HepG2 (cell line): ENCODE measurements around the gene GADD45G. TPM values are rescaled to one million over a fixed set of nuclear protein-coding genes. Genes with fewer than 3 reads are reported as not detected.

Experiments used
- ATAC-seq: fragments of 200-7000 bp; cut with Tn5 transposase; 3 replicates; pipeline ENCODE4 v1.9.1; 2020; ENCODE audit warnings: mild to moderate bottlenecking, moderate library complexity
- BruUV-seq: library from RNA; stranded (reverse); fragments of 400-500 nt; replicated peaks from 2 replicates; lab custom pipeline; 2021; lab: Mats Ljungman, UMichigan
- CTCF ChIA-PET: fragments of 300-600 bp; formaldehyde crosslinking; extraction: SDS; loops from one replicate; lab custom pipeline; 2021; ENCODE audit warnings: low total read pairs, inconsistent platforms, low intra/inter-chr PET ratio; lab: Yijun Ruan, JAX
- POLR2A ChIA-PET: fragments of 350-600 bp; sonication (Branson Sonifier 250); formaldehyde crosslinking; loops from one replicate; lab custom pipeline; 2020; ENCODE audit warnings: antibody characterized with exemption, inconsistent platforms; lab: Yijun Ruan, JAX
- DNase-seq: peaks from one replicate; pipeline ENCODE4 v3.0.0-alpha.2; 2015; ENCODE audit warnings: low spot score
- FAIRE-seq: peaks from 3 replicates; lab custom pipeline; 2011; peaks lifted over from hg19 to GRCh38; lab: Jason Lieb, UNC
- H2AFZ ChIP-seq: one replicate; pipeline ENCODE4 v1.6.1; 2011; ENCODE audit warnings: low read length, inconsistent platforms
- H3K27ac ChIP-seq: fragments of 300-600 bp; 3 replicates; pipeline ENCODE4 v1.8.0; 2011; ENCODE audit warnings: mixed run types, mild to moderate bottlenecking, mixed read lengths, low read length, inconsistent platforms; ENCODE audit not compliant: insufficient read depth; ENCODE audit errors: extremely low read length
- H3K27me3 ChIP-seq, 2 experiments: fragments of 200-600 bp in 1 of 2; 2 replicates in 1 of 2; 3 replicates in 1 of 2; pipeline versions ENCODE4 v1.6.0 to v1.8.0; 2011; ENCODE audit warnings: low read length in 2 of 2, mild to moderate bottlenecking in 2 of 2, moderate library complexity in 2 of 2, inconsistent platforms in 1 of 2; ENCODE audit not compliant: insufficient read depth in 2 of 2, control insufficient read depth in 1 of 2
- H3K36me3 ChIP-seq, 2 experiments: fragments of 200-600 bp in 1 of 2; replicated peaks in 1 of 2; 2 replicates in 1 of 2; 3 replicates in 1 of 2; pipeline versions ENCODE4 v1.5.1 to v1.8.0; 2011; ENCODE audit warnings: low read length in 2 of 2, inconsistent platforms in 1 of 2; ENCODE audit not compliant: insufficient read depth in 2 of 2, control insufficient read depth in 1 of 2
- H3K4me1 ChIP-seq: 2 replicates; pipeline ENCODE4 v1.5.1; 2012; ENCODE audit warnings: low read length, inconsistent platforms; ENCODE audit not compliant: insufficient read depth
- H3K4me2 ChIP-seq: 2 replicates; pipeline ENCODE4 v1.6.0; 2011; ENCODE audit warnings: low read depth, low read length, inconsistent platforms
- H3K4me3 ChIP-seq, 3 experiments: fragments of 200-600 bp in 1 of 3; sonication (generic), shearing (Covaris generic) in 1 of 3; replicated peaks in 1 of 3; 2 replicates each; pipeline ENCODE4 v1.5.1; 2011 to 2016; ENCODE audit warnings: low read length in 3 of 3, inconsistent platforms in 2 of 3, low read depth in 2 of 3, mild to moderate bottlenecking in 2 of 3, control low read depth in 1 of 3, mixed read lengths in 1 of 3; ENCODE audit not compliant: insufficient read depth in 1 of 3
- H3K79me2 ChIP-seq: one replicate; pipeline ENCODE4 v1.6.1; 2011; ENCODE audit warnings: low read length, inconsistent platforms; ENCODE audit not compliant: insufficient read depth
- H3K9ac ChIP-seq: 2 replicates; pipeline ENCODE4 v1.6.0; 2011; ENCODE audit warnings: mild to moderate bottlenecking, low read depth, low read length, inconsistent platforms; ENCODE audit not compliant: insufficient read depth
- H3K9me3 ChIP-seq: 2 replicates; pipeline ENCODE4 v1.5.1; 2012; ENCODE audit warnings: mild to moderate bottlenecking, low read length
- H4K20me1 ChIP-seq: 2 replicates; pipeline ENCODE4 v1.6.0; 2011; ENCODE audit warnings: inconsistent platforms, mild to moderate bottlenecking, low read length, moderate library complexity; ENCODE audit not compliant: insufficient read depth
- CBX2 ChIP-seq, 2 experiments: fragments of 200-600 bp in 1 of 2; sonication (generic); formaldehyde crosslinking in 1 of 2; IDR thresholded peaks; 2 replicates each; pipeline versions ENCODE4 v1.7.0 to v1.8.1; 2018 to 2022; ENCODE audit warnings: low read depth in 2 of 2, low read length in 1 of 2, mild to moderate bottlenecking in 1 of 2, missing genetic modification reagents in 1 of 2
- DMAP1 ChIP-seq: IDR thresholded peaks from 2 replicates; pipeline ENCODE4 v1.6.1; 2016
- KLF16 ChIP-seq, 2 experiments: sonication (generic) in 1 of 2; formaldehyde crosslinking in 1 of 2; IDR thresholded peaks; 2 replicates each; pipeline versions ENCODE4 v1.6.1 to v1.8.0; 2016 to 2023; ENCODE audit warnings: missing genetic modification reagents in 2 of 2, missing compliant biosample characterization in 1 of 2
- NFKB2 ChIP-seq: sonication (generic); formaldehyde crosslinking; IDR thresholded peaks from 2 replicates; pipeline ENCODE4 v1.4.0; 2020; ENCODE audit warnings: missing genetic modification reagents, borderline replicate concordance
- ZNF34 ChIP-seq: sonication (generic); formaldehyde crosslinking; IDR thresholded peaks from 2 replicates; pipeline ENCODE4 v1.4.0; 2020; ENCODE audit warnings: mild to moderate bottlenecking, missing genetic modification reagents, borderline replicate concordance
- ZNF670 ChIP-seq: sonication (generic); formaldehyde crosslinking; IDR thresholded peaks from 2 replicates; pipeline ENCODE4 v1.8.0; 2022; ENCODE audit warnings: mild to moderate bottlenecking, missing genetic modification reagents, borderline replicate concordance
- ZNF678 ChIP-seq: sonication (generic); formaldehyde crosslinking; IDR thresholded peaks from 2 replicates; pipeline ENCODE4 v1.4.0; 2020; ENCODE audit warnings: mild to moderate bottlenecking, missing genetic modification reagents
- WGBS: methylation state at CpG from one replicate; pipeline ENCODE4 v1.1.6; 2017; ENCODE audit warnings: low lambda C conversion rate; 5-methylcytosine and 5-hydroxymethylcytosine counted together
- in situ Hi-C: cut with HindIII; loops from 2 replicates; pipeline ENCODE4 v1.10.0; 2017; ENCODE audit warnings: low pct_unique_long_range_greater_than_20kb; ENCODE audit not compliant: extremely low pct_ligation_motif_present
- intact Hi-C: fragments of 100-400 bp; cut with micrococcal nuclease; formaldehyde crosslinking; loops from one replicate; pipeline ENCODE4 v1.10.0; 2022; ENCODE audit not compliant: unreplicated experiment
- polyA plus RNA-seq, 8 experiments: library from polyadenylated mRNA; depleted of rRNA in 3 of 8; stranded (reverse) in 7 of 8; unstranded in 1 of 8; fragments of >200 nt; fragmentation: Illumina TruSeq in 4 of 8; extraction: Trizol in 4 of 8; gene quantifications; 2 replicates each; pipeline versions ENCODE4 v1.2.1 to v1.2.3, GENCODE V29; 2011 to 2016; ENCODE audit warnings: low read depth in 4 of 8, missing spikeins in 1 of 8, mixed read lengths in 1 of 8; ENCODE audit not compliant: insufficient read depth in 1 of 8
- total RNA-seq, 5 experiments: library from RNA; depleted of rRNA; stranded (reverse); fragments of >200 nt; fragmentation: Illumina TruSeq; extraction: Trizol; gene quantifications; 2 replicates each; pipeline ENCODE4 v1.2.3, GENCODE V29; 2016; ENCODE audit warnings: low read depth in 1 of 5
- TF ChIP-seq, protein P1 (sequence below): sonication (generic); formaldehyde crosslinking; conservative IDR thresholded peaks from 2 replicates; pipeline ENCODE4 v1.4.0; 2020; ENCODE audit warnings: missing genetic modification reagents
- TF ChIP-seq, protein P2 (sequence below): IDR thresholded peaks from 2 replicates; pipeline ENCODE4 v1.6.1; 2012; ENCODE audit warnings: inconsistent platforms
- TF ChIP-seq, protein P3 (sequence below): sonication (generic); formaldehyde crosslinking; IDR thresholded peaks from 2 replicates; pipeline ENCODE4 v1.5.0; 2020; ENCODE audit warnings: mild to moderate bottlenecking, missing genetic modification reagents
- TF ChIP-seq, protein P4 (sequence below): sonication (generic); formaldehyde crosslinking; IDR thresholded peaks from 2 replicates; pipeline ENCODE4 v1.8.1; 2023; ENCODE audit warnings: mild to moderate bottlenecking, moderate library complexity, missing genetic modification reagents
- TF ChIP-seq, protein P5 (sequence below): IDR thresholded peaks from 2 replicates; pipeline ENCODE4 v1.6.1; 2016; ENCODE audit warnings: missing compliant biosample characterization, missing genetic modification reagents, borderline replicate concordance

The GADD45G gene
- total and polyA plus RNA-seq, 2 of the 13 experiments (the other 11 are each of a cell fraction or from before 2014, with no cell fraction given), result not detected

DNA sequence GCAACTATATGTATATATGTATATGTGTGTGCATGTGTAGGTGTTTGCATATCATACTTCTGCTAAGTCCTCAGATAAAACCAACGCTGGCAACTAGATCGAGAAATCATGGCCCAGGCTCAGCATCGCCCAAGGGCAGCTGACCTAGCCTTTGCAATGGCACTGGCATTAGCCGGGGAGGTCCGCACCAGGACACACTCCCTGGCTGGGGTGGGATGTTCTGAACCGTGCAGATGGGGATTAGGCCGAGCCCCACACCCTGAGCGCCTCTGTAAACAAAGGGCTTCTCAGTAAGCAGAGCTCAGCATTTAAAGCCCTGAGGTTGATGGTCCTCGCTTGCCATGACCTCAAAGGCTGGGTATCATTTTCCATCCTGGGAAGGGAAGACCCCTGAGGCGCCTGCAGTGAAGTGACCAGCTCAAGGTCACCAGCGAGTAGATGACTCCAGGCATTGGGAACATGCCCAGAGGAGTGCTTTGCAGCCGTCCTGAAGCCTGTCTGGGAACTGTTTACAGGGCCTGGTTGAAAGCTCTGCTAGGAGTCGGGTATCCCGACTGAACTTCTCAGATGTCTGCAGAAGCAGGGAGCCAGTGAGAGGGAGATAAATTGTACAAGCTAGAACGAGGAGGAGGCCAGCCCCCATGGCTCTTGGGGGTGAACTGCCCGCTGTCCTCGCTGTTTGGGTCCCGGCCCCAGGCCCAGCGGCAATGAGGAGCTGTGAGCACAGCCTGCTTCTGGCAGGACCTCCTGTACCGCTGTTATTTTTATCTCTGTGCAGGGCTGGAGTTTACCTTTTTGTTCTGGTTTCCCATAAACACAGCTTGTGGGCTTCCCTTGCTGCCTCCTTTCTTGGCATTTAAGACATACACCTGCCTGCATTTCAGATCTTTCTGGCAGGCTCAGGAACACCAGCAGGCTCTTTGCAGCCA, 18.4 kb downstream of the GADD45G start (continued):
- TF ChIP-seq, protein P1, sequence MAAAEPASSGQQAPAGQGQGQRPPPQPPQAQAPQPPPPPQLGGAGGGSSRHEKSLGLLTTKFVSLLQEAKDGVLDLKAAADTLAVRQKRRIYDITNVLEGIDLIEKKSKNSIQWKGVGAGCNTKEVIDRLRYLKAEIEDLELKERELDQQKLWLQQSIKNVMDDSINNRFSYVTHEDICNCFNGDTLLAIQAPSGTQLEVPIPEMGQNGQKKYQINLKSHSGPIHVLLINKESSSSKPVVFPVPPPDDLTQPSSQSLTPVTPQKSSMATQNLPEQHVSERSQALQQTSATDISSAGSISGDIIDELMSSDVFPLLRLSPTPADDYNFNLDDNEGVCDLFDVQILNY (CRISPR knock-in tag), result no peak
- TF ChIP-seq, all 625 proteins: peak for 0

DNA sequence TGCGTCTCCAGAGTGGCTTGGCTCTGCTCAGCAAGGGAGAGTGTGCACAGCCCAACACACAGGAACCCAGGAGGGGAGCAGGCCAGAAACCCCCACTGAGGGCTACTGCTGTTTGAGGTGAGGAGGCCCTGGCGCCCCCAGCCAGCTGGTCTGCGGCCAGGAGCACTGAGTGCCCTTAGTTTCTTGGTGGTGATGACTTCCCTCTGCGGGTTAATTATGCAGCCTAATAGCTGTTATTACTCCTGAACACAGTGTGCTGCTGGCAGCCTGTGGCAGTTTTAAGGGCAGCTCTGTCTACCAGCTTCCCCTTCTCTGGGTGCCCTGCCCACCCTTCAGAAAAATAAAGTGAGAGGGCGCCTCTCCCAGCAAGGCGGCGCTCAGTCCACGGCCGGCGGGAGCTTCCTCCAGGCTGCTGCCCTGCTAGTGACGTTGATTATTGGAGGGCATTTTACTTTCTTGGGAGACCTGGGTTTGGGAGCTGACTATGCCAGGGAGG, 19.2 kb downstream of the GADD45G start:
- no peaks in the 10 kb centered on the region for H3K79me2 ChIP-seq
- H3K9ac ChIP-seq, result no peak overlapping the region
- no peak for FAIRE-seq
- in situ Hi-C loops, result no loop called here
- CTCF ChIA-PET, result no interaction called here
- no peak for DNase-seq
- H4K20me1 ChIP-seq, result no peaks in the 10 kb centered on the region
- H3K27me3 ChIP-seq, result peaks cover 2 to 42% of the 10 kb centered on the region in 2 experiments; a peak in 3 of 5 replicates
- peaks cover 22% of the 10 kb centered on the region for H3K4me1 ChIP-seq
- no peaks in the 10 kb centered on the region for H3K9me3 ChIP-seq
- intact Hi-C loops, result no loop called here
- no peak for ATAC-seq
- POLR2A ChIA-PET, result no interaction called here
- no CpG with 5 or more reads among the region's 11 CpGs for WGBS
- BruUV-seq, result no TSS peak
- no peaks in the 10 kb centered on the region for H3K36me3 ChIP-seq
- H3K4me2 ChIP-seq, result no peak overlapping the region
- no peak overlapping the region for H3K4me3 ChIP-seq
- no peak overlapping the region for H3K27ac ChIP-seq
- no peak overlapping the region for H2AFZ ChIP-seq
- TF ChIP-seq KLF16 (CRISPR knock-in tag; IDR thresholded peaks at IDR 0.05) (no peak), DMAP1 (no peak), CBX2 (IDR thresholded peaks at IDR 0.05; ENCODE audit: low read depth, low read length) (no peak), CBX2 (CRISPR knock-in tag; IDR thresholded peaks at IDR 0.05; ENCODE audit: low read depth) (no peak), ZNF34 (CRISPR knock-in tag) (no peak), ZNF678 (CRISPR knock-in tag) (no peak), NFKB2 (no peak), ZNF670 (CRISPR knock-in tag) (no peak)
- TF ChIP-seq, protein P2, sequence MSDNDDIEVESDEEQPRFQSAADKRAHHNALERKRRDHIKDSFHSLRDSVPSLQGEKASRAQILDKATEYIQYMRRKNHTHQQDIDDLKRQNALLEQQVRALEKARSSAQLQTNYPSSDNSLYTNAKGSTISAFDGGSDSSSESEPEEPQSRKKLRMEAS, result no peak
- TF ChIP-seq, protein P3, sequence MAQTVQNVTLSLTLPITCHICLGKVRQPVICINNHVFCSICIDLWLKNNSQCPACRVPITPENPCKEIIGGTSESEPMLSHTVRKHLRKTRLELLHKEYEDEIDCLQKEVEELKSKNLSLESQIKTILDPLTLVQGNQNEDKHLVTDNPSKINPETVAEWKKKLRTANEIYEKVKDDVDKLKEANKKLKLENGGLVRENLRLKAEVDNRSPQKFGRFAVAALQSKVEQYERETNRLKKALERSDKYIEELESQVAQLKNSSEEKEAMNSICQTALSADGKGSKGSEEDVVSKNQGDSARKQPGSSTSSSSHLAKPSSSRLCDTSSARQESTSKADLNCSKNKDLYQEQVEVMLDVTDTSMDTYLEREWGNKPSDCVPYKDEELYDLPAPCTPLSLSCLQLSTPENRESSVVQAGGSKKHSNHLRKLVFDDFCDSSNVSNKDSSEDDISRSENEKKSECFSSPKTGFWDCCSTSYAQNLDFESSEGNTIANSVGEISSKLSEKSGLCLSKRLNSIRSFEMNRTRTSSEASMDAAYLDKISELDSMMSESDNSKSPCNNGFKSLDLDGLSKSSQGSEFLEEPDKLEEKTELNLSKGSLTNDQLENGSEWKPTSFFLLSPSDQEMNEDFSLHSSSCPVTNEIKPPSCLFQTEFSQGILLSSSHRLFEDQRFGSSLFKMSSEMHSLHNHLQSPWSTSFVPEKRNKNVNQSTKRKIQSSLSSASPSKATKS (CRISPR knock-in tag), result no peak
- TF ChIP-seq, protein P4, sequence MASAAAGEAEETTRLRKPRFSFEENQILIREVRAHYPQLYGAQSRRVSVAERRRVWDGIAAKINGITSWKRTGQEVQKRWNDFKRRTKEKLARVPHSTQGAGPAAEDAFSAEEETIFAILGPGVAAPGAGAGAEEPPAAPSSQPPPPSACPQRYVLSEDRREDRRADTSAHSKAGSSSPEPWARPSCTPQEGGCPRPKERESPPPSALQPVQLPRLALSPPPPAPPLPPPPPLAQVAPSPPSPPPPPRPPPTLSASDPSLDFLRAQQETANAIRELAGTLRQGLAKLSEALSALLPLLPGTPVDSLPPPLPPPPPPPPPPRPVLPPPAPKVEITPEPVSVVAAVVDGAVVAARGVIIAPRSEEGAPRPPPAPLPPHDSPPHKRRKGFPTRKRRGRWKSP (CRISPR knock-in tag), result no peak
- TF ChIP-seq, protein P5, sequence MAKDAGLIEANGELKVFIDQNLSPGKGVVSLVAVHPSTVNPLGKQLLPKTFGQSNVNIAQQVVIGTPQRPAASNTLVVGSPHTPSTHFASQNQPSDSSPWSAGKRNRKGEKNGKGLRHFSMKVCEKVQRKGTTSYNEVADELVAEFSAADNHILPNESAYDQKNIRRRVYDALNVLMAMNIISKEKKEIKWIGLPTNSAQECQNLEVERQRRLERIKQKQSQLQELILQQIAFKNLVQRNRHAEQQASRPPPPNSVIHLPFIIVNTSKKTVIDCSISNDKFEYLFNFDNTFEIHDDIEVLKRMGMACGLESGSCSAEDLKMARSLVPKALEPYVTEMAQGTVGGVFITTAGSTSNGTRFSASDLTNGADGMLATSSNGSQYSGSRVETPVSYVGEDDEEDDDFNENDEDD, result no peak
